RPMI7951 (cell line): ENCODE measurements around the gene MCMBP. TPM values are rescaled to one million over a fixed set of nuclear protein-coding genes. Genes with fewer than 3 reads are reported as not detected.
"Not testable (repeated sequence)": the region's sequence is repeated elsewhere in the genome, so short reads cannot be mapped to it uniquely, and the experiment has no call there.

Experiments used
- DNase-seq: peaks from one replicate; pipeline ENCODE4 v3.0.0-alpha.2; 2012; ENCODE audit warnings: low read depth
- total RNA-seq: library from RNA; depleted of rRNA; stranded (reverse); fragments of >200 nt; shearing (Covaris generic); gene quantifications from 2 replicates; pipeline ENCODE4 v1.2.3, GENCODE V29; 2014

Gene MCMBP
- total RNA-seq, 1 experiment from 2014 or later = 62.8 TPM

DNA sequence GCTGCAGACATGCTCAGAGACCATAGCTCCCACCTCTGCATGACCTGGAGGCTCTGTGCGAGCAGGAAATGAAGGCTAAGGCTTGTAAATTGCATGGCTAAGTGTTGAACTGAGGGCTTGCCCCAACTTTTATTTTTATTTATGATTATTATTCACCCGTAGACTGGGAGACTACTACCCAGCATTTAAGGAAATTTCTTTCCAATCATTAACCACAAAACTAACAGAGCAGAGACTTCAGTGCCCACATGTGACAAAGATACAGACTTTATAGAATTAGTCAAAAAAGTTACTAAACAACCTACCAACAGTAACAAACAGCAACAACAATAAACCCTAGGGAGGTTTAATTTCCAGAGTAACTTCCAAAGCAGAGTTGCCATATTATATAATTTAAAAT, 39.7 kb downstream of the MCMBP start:
- no peak for DNase-seq

DNA sequence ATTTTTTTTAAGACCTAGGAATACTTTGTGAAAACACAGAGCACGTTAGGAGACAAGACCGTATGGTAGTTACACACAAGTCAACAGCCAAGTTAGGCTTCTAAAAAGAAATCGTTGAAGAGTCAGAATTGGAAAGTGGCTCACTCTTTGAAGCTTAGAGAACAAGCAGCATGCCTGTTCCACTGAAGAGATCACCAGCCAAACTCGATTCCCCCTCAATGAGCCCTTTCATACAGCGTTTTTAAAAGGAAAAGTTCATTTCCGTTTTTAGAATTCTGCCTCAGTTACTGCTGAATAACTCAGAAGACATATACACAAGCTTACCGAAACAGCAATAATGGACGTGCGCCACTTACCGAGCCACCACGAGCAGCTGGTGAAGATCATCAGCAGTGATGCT, 41.0 kb downstream of the MCMBP start:
- DNase-seq = peak; percentile 21

DNA sequence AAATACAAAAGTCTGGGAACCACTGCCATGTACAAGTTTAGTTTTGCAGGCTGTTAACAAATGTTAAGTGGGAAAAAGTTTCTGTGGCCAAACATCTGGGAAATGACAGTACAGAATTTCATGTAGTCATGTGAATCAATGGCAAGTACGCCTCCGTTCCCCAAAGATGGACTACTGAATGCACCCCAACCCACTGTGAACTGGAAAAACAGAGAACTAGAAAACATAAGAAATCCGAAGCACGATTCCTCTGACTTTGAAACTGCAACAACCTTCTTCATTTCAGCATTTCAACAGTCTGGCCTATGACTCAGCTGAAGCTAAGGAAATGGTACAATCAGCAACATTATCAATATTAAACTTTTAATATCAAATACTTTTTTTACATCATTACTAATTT, 41.8 kb downstream of the MCMBP start:
- no peak for DNase-seq

DNA sequence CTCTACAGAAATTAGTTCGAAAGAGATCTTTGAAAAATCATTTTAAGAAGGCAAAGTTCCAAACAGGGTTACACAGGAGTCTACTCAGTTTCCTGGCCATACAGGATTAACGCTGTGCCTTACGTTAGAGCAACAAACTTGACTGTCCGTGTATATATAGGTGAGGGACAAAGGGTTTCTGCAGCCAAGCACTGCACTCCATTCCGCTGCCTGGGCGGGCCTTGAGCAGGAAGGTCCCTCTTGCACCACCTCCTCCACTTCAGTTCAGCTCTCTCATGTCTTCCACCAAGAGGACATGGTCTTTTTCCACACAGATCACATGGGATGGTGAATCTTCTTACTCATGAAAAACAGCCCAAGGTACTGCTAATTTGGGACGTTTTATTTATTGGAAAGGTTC, 43.2 kb downstream of the MCMBP start:
- no peak for DNase-seq

DNA sequence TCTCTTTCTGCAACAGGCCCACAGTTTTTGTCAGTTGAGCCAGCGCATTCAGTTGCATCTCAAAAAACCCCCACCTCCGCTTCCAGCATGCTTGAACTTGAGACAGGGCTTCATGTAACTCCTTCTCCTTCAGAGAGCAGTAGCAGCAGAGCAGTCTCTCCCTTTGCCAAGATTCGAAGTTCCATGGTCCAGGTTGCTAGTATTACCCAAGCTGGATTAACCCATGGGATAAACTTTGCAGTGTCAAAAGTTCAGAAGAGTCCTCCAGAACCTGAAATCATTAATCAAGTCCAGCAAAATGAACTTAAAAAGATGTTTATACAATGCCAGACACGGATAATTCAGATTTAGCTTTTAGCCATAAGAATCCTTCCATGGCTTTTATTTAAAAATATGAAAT, 45.2 kb downstream of the MCMBP start:
- no peak for DNase-seq

DNA sequence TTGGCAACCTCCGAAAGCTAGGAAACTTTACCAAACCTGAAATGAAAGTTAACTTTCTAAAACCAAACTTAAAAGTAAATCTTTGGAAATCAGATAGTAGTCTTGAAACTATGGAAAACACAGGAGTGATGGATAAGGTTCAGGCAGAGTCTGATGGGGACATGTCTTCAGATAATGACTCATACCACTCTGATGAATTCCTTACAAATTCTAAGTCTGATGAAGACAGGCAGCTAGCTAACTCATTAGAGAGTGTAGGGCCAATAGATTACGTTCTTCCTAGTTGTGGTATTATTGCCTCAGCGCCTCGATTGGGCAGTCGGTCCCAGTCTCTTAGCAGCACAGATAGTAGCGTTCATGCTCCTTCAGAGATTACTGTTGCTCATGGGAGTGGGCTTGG, 45.9 kb downstream of the MCMBP start:
- DNase-seq = peak; percentile 4

DNA sequence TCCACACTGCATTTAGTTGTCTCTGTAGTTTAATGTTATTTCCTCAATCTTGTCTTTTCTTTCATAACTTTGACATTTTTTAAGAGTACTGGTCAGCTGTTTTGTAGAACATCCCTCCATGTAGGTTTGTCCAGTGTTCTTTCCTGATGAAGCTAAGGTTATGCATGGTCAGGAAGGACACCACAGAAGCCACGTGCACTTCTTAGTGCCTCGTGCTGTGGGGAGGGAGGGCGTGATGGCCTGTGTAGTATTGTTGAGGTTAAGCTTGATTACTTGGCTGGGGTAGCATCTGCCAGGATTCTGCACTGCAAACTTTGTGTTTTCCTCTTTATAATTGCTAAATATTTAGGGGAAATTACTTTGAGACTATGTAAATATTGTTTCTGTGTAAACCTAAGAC, 48.3 kb downstream of the MCMBP start:
- DNase-seq = no peak

DNA sequence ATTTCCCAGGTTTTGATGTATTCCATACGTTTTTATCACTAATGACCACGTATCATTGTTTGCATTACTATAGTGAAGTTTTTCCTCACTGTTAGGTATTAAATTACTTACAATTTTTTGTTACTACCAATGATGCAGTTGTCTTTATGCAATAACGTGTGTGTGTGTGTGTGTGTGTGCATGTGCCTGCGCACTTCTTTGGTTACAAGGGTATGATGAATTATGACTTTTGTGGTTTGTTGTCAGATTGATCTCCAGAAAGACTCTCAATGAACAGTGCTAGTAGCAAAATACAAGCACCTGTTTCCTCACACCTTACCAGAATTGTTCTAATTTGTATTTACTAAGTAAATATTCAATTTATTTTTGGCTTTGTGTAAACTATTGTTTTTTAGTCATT, 51.5 kb downstream of the MCMBP start:
- DNase-seq = no peak

DNA sequence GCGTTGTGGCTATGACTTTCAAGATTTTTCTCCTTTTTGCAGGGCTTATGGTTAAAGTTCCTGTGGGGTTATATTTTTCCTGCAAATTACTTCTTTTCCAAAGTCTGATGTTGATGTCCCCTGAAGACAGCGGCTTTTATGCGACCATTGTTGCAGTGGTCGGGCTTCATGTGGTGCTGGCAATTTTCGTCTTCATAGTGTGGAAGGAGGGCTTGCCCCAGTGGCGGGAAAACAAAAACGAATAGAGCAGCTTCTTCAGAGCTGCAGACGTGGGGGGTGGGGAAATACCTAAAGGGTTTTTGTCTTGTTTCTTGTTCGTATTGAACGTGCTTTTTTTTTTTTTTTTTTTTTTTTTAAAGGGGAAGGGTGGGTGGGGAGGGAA, 53.8 kb downstream of the MCMBP start:
- DNase-seq = no peak

DNA sequence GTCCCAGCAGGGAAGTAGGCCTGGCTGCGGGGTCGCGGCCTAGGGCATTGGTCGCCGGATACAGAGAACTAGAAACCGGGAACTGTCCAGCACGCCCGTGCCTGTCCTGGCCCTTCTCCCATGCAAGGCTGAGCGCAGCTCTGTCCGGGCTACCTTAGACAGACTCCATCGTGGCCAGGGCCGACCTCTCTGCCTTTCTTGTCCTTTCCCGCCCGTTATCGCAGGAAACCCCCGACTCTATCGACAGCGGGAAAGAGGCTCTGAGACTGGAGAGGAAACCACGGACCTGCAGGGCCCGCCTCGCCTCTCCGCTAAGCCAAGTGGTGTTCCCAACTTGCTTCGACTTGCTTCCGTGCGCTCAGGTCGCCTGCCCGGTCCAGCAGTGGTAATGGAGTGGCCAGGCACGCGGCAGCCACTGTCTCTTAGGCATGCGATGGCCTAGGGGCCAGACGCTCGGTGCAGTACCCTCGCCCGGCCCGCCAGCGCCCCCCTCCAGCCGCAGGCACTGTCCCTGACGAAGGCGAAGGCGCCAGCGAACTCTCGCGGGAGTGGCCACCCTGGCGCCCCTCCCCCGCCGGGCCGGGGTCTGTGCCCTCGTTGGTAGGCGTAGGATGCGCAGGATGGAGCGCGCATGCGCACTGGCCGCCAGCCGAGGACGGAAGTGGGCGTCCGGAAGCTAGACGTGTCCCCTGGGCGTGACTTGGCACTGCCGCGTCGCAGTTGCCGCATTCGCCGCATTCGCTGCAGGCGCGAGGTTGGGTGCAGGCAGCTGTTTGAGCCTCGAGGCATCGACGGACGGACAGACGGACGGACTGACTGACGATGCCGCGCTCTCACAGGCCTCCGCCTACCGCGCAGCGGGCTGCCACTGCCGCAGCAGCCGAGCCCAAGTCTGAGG, 54.4 kb downstream of the MCMBP start:
- DNase-seq = no peak

DNA sequence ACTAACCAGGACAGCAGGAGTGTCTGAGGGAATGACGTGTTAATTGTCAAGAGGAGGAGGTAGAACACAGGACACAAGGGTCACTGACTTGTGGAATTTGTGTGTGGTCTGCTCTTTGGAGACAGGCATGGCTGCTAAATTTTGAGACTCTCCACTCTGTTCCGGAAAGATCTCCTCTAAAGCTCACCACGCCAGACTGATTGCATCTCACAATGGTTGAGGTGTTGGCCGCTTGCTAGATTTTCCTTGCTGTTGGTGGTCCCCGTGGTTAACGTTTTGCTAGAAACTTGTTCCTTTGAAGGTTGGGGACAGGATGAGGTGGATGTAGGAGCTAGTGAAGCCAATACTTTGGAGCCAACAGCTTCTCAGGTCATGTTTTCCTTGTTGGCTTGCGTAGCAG, 57.0 kb downstream of the MCMBP start:
- DNase-seq = no peak

DNA sequence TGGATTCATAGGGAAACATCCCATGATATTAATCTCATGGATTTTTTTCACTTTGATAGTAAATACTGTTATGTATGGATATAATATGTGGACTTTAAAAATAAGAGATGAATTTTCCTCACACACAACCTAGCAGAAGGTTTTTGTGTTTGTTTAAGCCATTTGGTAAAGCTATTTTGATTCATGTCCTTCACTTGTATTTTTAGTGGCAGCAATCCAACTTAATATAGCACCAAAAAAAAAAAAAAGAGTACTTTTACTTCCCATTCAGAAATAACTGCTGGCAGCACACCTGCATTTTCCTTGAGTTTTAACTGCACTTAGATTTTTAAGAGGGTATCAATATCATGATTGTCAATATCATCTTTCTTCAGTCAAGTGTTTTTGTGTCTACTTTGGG, 60.0 kb downstream of the MCMBP start:
- DNase-seq = no peak

DNA sequence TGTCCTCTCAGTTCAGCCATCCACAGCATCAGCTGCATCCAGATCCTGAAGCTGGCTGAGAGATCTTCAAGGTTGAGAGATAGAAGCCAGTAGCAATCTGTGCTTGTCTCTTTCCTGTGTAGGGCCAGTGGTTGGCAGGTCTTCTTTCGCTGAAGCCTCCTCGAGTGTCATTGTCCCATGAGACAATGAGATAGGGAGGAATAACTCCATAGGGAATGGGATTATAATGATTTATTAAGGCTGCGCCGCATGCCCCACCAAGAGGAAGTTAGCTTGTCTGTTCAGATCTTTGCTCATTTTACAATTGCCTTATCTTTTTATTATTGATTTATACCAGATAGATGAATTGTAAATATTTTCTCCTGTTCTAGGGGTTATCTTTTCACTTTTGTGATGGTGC, 61.5 kb downstream of the MCMBP start:
- no peak for DNase-seq

DNA sequence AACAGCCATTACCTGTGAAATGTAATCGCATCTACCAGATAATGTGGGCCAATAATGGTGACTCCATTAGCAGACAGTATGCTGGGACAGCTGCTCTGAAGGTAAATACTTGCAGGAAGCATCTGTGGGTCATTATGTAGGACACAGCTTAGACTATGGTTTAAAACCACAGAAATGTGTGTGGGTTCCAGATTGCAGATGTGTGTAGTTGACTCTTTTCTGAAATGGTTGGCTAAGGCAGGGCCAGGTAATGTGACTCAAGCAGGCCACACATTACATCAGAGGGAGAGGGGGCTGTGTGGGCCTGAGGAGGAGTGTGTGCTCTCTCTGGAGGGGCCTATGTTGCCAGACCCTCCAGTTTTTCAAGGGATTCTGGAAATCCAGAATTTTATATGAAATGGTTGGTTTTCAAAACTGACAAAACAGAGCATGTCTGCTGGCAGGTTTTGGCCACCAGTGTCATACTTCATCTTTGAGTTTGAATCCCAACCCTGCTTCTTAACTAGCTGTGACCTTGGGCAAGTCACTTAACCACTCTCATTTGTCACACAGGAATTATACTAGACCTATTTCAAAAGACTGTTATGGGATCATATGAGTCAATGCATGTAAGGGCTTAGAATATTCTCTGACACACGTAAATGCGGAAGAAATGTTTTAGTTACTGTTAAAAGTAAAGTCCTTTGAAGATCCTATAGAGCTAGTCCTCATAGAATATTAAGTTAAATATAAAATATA, 64.5 kb downstream of the MCMBP start:
- peak; percentile 76 for DNase-seq

DNA sequence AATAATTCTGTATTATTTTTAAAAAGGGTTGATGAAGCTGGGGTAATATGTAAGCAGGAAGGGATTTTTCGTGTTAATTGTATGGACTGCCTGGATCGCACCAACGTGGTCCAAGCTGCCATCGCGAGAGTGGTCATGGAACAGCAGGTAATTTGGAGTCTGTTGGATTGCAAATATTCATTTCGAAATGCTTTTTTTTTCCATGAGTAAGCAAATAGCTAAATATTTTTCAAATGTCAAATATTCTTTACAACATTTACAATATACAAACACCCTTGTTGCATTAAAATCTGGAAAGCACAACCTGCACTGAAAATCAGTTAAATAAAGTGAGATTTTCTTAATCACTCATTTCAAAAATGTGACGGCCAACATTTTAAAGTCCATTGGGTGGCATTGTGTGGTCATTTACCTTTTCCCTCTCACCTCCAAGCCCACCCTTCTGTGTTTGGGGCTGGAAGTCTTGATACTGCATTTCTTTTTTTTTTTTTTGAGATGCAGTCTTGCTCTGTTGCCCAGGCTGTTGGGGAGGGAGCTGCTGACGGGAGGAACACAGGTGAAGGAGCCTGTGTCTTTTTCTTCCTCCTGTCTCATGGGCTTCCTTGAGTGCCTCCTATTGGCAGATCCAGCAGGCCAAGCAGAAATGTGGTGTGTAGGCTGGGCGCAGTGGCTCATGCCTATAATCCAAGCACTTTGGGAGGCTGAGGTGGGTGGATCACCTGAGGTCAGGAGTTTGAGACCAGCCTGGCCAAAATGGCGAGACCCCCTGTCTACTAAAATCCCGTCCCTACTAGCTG, 66.1 kb downstream of the MCMBP start:
- DNase-seq = no peak

DNA sequence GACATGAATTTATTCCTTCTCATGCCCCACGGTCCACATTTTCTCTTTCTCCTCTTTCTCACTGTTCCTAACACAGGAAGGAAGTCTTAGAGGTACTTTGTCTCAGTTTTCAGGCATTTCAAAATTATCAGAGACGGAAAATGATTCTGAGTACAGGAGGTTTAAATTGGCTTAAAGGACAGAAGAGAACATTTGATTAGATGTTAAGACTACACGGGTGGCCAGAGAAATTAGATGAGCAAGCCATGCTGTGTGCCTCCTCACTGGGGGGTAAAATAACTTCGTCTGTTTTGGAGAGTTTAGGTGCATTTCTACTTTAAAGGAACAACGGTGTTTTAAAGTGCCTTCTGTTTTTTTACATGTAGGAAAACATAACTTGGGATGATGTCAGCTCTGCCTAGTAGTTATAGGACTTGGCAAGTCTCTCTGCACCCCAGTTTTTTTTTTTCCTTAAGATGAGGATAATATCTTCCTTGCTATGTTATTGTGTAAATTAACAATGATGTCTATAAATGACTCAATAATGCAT, 66.9 kb downstream of the MCMBP start:
- DNase-seq = no peak

DNA sequence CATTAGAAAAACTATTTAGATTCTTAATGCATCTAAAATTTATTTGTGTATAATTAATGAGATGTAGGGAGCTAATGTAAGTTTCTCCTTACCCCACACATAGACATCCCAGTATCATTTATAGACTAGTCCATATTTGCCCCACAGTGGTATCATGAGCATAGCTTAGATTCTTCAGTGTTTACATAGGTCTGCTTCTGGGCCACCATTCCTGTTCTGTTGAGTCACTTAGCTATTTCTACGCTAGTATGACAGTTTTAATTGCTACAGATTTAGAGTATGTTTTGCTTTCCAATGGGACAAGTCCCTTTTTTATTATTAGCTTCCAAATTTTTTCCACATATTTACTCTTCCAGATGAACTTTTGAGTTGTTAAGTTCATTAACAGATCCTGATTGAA, 69.4 kb downstream of the MCMBP start:
- DNase-seq = peak; percentile 5

DNA sequence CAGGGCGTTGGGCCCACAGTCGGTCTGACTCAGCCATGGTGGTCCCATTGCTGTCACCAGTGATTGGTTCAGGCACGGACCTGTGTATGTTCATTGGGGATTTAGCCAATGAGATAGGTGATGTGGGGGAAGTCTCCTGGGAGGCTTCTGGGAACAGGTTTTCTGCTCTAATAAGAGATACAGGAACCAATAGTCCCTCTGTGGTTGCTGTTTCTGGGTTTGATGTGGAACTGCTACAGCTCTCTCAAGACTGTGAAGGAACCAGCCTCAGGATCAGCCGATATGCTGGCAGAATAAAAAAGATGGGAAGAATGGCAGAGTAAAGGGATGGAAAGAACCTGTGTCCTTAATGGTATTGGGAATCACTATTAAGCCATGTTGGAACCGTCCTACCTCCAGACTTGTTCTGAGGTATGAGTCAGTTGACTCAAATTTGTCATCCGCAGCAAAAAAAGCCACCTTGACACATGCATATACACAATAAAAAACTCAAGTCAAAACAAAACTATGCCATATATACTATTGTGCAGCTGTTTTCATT, 70.6 kb downstream of the MCMBP start:
- no peak for DNase-seq

DNA sequence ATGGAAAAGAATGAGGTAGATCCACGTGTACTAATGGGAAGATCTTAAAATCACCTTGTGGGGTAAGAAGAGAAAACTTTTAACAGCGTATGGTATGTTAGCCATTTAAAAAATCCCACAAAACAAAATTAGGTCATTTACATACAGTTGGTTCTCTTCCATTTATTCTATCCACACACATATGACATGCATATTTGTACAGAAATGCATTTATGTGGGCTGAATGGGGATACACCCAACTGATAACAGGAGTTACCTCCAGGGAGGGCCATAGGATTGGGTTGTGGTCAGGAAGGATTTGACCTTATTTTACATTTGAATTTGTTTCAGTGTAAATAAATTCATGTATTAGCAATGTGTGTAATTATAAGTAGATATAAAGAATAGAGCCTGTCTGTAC, 71.5 kb downstream of the MCMBP start:
- no peak for DNase-seq

DNA sequence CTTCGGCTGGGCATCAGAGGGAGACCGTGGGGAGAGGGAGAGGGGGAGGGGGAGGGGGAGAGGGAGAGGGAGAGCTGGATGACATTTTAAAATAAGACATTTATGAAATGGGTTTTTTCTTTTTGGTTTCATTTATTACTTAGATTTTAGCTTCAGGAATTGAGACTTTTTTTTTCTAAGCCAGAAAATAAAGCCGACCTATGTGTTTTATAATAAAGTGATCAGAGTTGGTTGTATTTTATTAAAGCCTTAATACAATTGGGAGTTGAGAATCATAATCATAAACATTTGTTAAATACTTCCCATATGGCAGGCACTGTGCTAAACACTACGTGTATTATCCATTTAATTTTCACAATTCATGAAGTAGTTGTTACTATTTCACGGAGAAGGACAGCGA, 76.6 kb downstream of the MCMBP start:
- DNase-seq = no peak

DNA sequence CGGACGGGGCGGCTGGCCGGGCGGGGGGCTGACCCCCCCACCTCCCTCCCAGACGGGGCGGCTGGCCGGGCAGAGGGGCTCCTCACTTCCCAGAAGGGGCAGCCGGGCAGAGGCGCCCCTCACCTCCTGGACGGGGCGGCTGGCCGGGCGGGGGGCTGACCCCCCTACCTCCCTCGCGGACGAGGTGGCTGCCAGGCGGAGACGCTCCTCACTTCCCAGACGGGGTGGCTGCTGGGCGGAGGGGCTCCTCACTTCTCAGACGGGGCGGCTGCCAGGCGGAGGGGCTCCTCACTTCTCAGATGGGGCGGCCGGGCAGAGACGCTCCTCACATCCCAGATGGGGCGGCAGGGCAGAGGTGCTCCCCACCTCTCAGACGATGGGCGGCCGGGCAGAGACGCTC, 77.5 kb downstream of the MCMBP start:
- DNase-seq = not testable (repeated sequence)
